Activated effector memory CD4-positive, alpha-beta T cell treated with anti-CD3 and anti-CD28 coated beads, Interleukin-2, amount 50 U/mL, for 16 hours (primary cell): ENCODE data around the gene CLCN2.
A peak's percentile ranks its signal among the peaks of the same experiment; 100 is the strongest.

Experiments
- DNase-seq: peaks from one replicate; pipeline ENCODE4 v3.0.0-alpha.2; 2020

CLCN2 gene

GRCh38 chr3:184380627-184381260 is 19.3 kb upstream of the CLCN2 start:
- peak; percentile 67 for DNase-seq

GRCh38 chr3:184380185-184380626 is 18.8 kb upstream of the CLCN2 start:
- peak; percentile 72 for DNase-seq

- peak; percentile 28 for DNase-seq
Observed at GRCh38 chr3:184379358-184380184, 18.2 kb upstream of the CLCN2 start, which contains the start of gene CHRD. Gene CHRD (plus strand): TSS chr3:184380054. CDS start chr3:184380319, 265 bp downstream.

GRCh38 chr3:184378651-184379357 is 17.4 kb upstream of the CLCN2 start:
- DNase-seq, result peak; percentile 49

- no peak for DNase-seq
Observed at GRCh38 chr3:184377882-184378445, 16.6 kb upstream of the CLCN2 start, which contains the start of gene THPO. Gene THPO (minus strand): TSS chr3:184378207. CDS start chr3:184376259, 1,948 bp downstream.

GRCh38 chr3:184377374-184377773 is 16.0 kb upstream of the CLCN2 start:
- DNase-seq, result no peak

- no peak for DNase-seq
Observed at GRCh38 chr3:184375747-184376461, 14.5 kb upstream of the CLCN2 start.

- DNase-seq, result no peak
Observed at GRCh38 chr3:184373422-184373821, 12.0 kb upstream of the CLCN2 start.

- DNase-seq, result no peak
Observed at GRCh38 chr3:184372911-184373310, 11.5 kb upstream of the CLCN2 start.

GRCh38 chr3:184372296-184372821 is 11.0 kb upstream of the CLCN2 start:
- no peak for DNase-seq

GRCh38 chr3:184371570-184372018 is 10.2 kb upstream of the CLCN2 start:
- peak; percentile 83 for DNase-seq

GRCh38 chr3:184368586-184369183 is 7.3 kb upstream of the CLCN2 start:
- no peak for DNase-seq

- DNase-seq, result no peak
Observed at GRCh38 chr3:184368116-184368515, 6.7 kb upstream of the CLCN2 start.

- no peak for DNase-seq
Observed at GRCh38 chr3:184366619-184367289, 5.3 kb upstream of the CLCN2 start.

GRCh38 chr3:184362668-184363546 is 1.5 kb upstream of the CLCN2 start:
- DNase-seq, result peak; percentile 98

- peak; percentile 78 for DNase-seq
Observed at GRCh38 chr3:184361932-184362667, 695 bp upstream of the CLCN2 start.

- no peak for DNase-seq
Observed at GRCh38 chr3:184360929-184361531, 375 bp downstream of the CLCN2 start.

GRCh38 chr3:184360070-184360928 is 1.1 kb downstream of the CLCN2 start:
- DNase-seq, result no peak
